Thyroid gland (tissue), 4 donors: ENCODE data around the gene PLXNC1.

ENCODE experiments used
- POLR2A ChIP-seq, 2 donors: fragments of 450-650 bp; IDR thresholded peaks; one replicate each; pipeline ENCODE4 v1.6.1; 2017; ENCODE audit warnings: antibody characterized with exemption in 2 of 2, mild to moderate bottlenecking in 2 of 2, moderate library complexity in 1 of 2
- TF ChIP-seq, protein P1 (sequence below), 6 experiments: fragments of 200-600 bp in 3 of 6; fragments of 450-650 bp in 3 of 6; sonication (generic) in 3 of 6; IDR thresholded peaks; one replicate each; pipeline ENCODE4 v1.5.1; 2016 to 2019; ENCODE audit warnings: antibody characterized with exemption in 6 of 6, mild to moderate bottlenecking in 2 of 6, inconsistent platforms in 1 of 6, moderate library complexity in 1 of 6

DNA sequence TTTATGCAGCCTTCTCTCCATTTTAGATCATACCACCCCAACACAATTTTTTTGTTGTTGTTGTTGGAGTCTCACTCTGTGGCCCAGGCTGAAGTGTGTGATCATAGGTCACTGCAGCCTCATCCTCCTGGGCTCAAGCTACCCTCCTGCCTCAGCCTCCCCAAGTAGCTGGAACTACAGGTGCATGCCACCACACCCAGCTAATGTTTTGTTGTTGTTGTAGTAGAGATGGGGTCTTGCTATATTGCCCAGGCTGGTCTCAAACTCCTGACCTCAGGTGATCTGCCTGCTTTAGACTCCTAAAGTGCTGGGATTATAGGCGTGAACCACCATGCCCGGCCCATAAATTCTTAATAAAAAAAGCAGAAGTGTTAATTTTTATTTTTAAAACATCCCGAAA is 111.6 kb downstream of the PLXNC1 start:
- no peak for TF ChIP-seq POLR2A (IDR thresholded peaks at IDR 0.05)
- TF ChIP-seq, protein P1, sequence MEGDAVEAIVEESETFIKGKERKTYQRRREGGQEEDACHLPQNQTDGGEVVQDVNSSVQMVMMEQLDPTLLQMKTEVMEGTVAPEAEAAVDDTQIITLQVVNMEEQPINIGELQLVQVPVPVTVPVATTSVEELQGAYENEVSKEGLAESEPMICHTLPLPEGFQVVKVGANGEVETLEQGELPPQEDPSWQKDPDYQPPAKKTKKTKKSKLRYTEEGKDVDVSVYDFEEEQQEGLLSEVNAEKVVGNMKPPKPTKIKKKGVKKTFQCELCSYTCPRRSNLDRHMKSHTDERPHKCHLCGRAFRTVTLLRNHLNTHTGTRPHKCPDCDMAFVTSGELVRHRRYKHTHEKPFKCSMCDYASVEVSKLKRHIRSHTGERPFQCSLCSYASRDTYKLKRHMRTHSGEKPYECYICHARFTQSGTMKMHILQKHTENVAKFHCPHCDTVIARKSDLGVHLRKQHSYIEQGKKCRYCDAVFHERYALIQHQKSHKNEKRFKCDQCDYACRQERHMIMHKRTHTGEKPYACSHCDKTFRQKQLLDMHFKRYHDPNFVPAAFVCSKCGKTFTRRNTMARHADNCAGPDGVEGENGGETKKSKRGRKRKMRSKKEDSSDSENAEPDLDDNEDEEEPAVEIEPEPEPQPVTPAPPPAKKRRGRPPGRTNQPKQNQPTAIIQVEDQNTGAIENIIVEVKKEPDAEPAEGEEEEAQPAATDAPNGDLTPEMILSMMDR (IDR thresholded peaks at IDR 0.05) = no peak
